Endodermal cell (in vitro differentiated cells): ENCODE measurements around the gene YWHAE. TPM values are rescaled to one million over a fixed set of nuclear protein-coding genes. Genes with fewer than 3 reads are reported as not detected.
"Not testable (repeated sequence)": the region's sequence is repeated elsewhere in the genome, so short reads cannot be mapped to it uniquely, and the experiment has no call there.

ENCODE experiments used
- DNase-seq: peaks from one replicate; pipeline ENCODE4 v3.0.0-alpha.2; 2017
- H3K27ac ChIP-seq: 2 replicates; pipeline ENCODE4 v1.5.1; 2013; ENCODE audit warnings: mild to moderate bottlenecking, low read depth, low read length, moderate library complexity
- H3K27me3 ChIP-seq: 2 replicates; pipeline ENCODE4 v1.6.1; 2013; ENCODE audit warnings: mild to moderate bottlenecking, low read length, moderate library complexity; ENCODE audit not compliant: insufficient read depth, control insufficient read depth, poor library complexity, severe bottlenecking
- H3K36me3 ChIP-seq: 2 replicates; pipeline ENCODE4 v1.7.0; 2013; ENCODE audit warnings: mild to moderate bottlenecking, low read length, moderate library complexity; ENCODE audit not compliant: control insufficient read depth, insufficient read depth
- H3K4me1 ChIP-seq: one replicate; pipeline ENCODE4 v1.7.0; 2013; ENCODE audit warnings: low read length; ENCODE audit not compliant: control insufficient read depth, insufficient read depth
- H3K4me3 ChIP-seq: 2 replicates; pipeline ENCODE4 v1.5.1; 2013; ENCODE audit warnings: mild to moderate bottlenecking, low read length, moderate library complexity
- H3K9ac ChIP-seq: 2 replicates; pipeline ENCODE4 v1.6.1; 2013; ENCODE audit warnings: mild to moderate bottlenecking, low read length, moderate library complexity; ENCODE audit not compliant: poor library complexity, severe bottlenecking; ENCODE audit errors: extremely low read depth
- H3K9me3 ChIP-seq: 2 replicates; pipeline ENCODE4 v1.6.1; 2013; ENCODE audit warnings: mild to moderate bottlenecking, low read length, moderate library complexity; ENCODE audit not compliant: control insufficient read depth
- H3K27ac Mint-ChIP-seq: 2 replicates; pipeline ENCODE4 v1.8.0; 2020; ENCODE audit warnings: mixed read lengths
- H3K27me3 Mint-ChIP-seq: 2 replicates; pipeline ENCODE4 v1.8.0; 2021; ENCODE audit warnings: mild to moderate bottlenecking, mixed read lengths; ENCODE audit not compliant: insufficient read depth
- H3K36me3 Mint-ChIP-seq: 2 replicates; pipeline ENCODE4 v1.8.0; 2020; ENCODE audit warnings: low read depth, mixed read lengths
- H3K4me1 Mint-ChIP-seq: 2 replicates; pipeline ENCODE4 v1.8.0; 2020; ENCODE audit warnings: mixed read lengths
- H3K4me3 Mint-ChIP-seq: 2 replicates; pipeline ENCODE4 v1.8.0; 2020; ENCODE audit warnings: mild to moderate bottlenecking, moderate library complexity, mixed read lengths
- H3K9me3 Mint-ChIP-seq: 2 replicates; pipeline ENCODE4 v1.8.0; 2020; ENCODE audit warnings: mild to moderate bottlenecking, mixed read lengths
- WGBS, 2 experiments: methylation state at CpG; one replicate each; pipeline versions ENCODE4 v1.1.5 to v1.1.7; 2013; ENCODE audit warnings: missing lambda C conversion rate in 2 of 2, mixed read lengths in 1 of 2; ENCODE audit not compliant: insufficient coverage in 1 of 2, insufficient read length in 1 of 2; 5-methylcytosine and 5-hydroxymethylcytosine counted together
- total RNA-seq, 2 donors: library from RNA; stranded (reverse); fragmentation: NEBNext Ultra II Directional in 1 of 2; extraction: Animal tissue kit (Norgen Biotek cat#: 25700) in 1 of 2; gene quantifications; 2 replicates in 1 of 2; 3 replicates in 1 of 2; pipeline ENCODE4 v1.2.1, GENCODE V29; 2021
- TF ChIP-seq, protein P1 (sequence below): fragments of 200-600 bp; sonication (generic); conservative IDR thresholded peaks from 2 replicates; pipeline ENCODE4 v1.5.0; 2021; ENCODE audit warnings: antibody characterized with exemption, mild to moderate bottlenecking

The YWHAE gene
- total RNA-seq, 2 donors from 2014 or later = 1,225 to 1,349 TPM

DNA sequence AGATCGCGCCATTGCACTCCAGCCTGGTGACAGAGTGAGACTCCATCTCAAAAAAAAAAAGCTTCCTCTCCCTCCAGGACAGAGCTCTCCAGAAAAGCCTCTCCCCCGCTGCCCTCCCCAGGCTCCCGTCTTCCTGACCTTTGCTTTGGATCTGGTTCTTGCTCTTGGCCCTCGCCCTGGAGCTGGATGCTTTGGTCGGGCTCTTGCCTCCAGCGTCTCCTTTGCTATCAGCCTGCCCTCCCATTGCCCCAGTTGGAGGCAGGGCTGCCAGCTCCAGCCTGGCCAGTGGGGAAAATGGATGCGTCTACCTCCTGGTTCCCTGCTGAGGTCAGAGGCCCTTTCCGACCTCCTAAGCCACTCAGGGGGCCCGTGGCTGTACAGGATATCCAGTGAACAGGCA, 84.6 kb downstream of the YWHAE start:
- Mint-ChIP-seq H3K4me1 (peaks cover 5% of the 10 kb centered on the region), H3K27ac (no peak overlapping the region), H3K27me3 (peaks cover 8% of the 10 kb centered on the region), H3K4me3 (no peak overlapping the region), H3K36me3 (no peaks in the 10 kb centered on the region), H3K9me3 (no peaks in the 10 kb centered on the region)
- H3K27ac ChIP-seq = no peak overlapping the region
- TF ChIP-seq, protein P1, sequence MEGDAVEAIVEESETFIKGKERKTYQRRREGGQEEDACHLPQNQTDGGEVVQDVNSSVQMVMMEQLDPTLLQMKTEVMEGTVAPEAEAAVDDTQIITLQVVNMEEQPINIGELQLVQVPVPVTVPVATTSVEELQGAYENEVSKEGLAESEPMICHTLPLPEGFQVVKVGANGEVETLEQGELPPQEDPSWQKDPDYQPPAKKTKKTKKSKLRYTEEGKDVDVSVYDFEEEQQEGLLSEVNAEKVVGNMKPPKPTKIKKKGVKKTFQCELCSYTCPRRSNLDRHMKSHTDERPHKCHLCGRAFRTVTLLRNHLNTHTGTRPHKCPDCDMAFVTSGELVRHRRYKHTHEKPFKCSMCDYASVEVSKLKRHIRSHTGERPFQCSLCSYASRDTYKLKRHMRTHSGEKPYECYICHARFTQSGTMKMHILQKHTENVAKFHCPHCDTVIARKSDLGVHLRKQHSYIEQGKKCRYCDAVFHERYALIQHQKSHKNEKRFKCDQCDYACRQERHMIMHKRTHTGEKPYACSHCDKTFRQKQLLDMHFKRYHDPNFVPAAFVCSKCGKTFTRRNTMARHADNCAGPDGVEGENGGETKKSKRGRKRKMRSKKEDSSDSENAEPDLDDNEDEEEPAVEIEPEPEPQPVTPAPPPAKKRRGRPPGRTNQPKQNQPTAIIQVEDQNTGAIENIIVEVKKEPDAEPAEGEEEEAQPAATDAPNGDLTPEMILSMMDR = no peak
- H3K36me3 ChIP-seq = no peaks in the 10 kb centered on the region
- WGBS, 2 experiments = 78 to 85% methylated on average over 4 to 10 of the region's 10 CpGs
- H3K4me3 ChIP-seq = no peak overlapping the region
- H3K9me3 ChIP-seq = no peaks in the 10 kb centered on the region
- H3K4me1 ChIP-seq = no peaks in the 10 kb centered on the region
- H3K27me3 ChIP-seq = peaks cover 15% of the 10 kb centered on the region
- no peak for DNase-seq
- H3K9ac ChIP-seq = no peak overlapping the region

DNA sequence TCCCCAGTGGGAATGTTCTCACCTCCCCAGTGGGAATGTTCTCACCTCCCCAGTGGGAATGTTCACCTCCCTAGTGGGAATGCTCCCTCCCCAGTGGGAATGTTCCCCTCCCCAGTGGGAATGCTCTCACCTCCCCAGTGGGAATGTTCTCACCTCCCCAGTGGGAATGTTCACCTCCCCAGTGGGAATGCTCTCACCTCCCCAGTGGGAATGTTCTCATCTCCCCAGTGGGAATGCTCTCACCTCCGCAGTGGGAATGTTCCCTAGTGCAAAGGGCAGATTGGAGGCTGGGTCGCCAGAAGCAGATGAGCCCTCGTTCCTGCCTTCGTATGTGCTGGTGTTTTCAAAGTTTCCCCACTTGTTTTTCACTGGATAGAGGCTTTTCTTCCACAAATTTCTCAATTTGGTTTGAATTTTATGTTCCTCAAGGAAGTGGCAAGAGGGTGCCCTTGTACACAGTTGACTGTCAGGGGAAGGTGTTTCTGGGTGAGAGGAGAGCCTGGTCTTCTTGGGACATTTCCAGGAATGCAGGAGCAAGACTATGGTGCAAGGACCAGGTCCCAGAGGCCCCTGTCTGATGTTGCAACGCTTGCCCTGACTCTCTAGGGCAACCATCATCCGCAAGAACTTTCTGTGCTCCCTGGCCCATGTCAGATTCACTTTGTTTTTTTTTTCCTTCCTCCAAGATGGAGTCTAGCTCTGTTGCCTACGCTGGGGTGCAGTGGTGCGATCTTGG, 86.6 kb downstream of the YWHAE start:
- peaks cover 15% of the 10 kb centered on the region for H3K27me3 ChIP-seq
- Mint-ChIP-seq H3K27ac (no peak overlapping the region), H3K9me3 (no peaks in the 10 kb centered on the region), H3K4me1 (peaks cover 5% of the 10 kb centered on the region), H3K4me3 (no peak overlapping the region), H3K36me3 (no peaks in the 10 kb centered on the region), H3K27me3 (peaks cover 4% of the 10 kb centered on the region)
- H3K36me3 ChIP-seq = no peaks in the 10 kb centered on the region
- TF ChIP-seq, protein P1 = no peak
- no peak overlapping the region for H3K27ac ChIP-seq
- no peaks in the 10 kb centered on the region for H3K4me1 ChIP-seq
- no peak overlapping the region for H3K4me3 ChIP-seq
- DNase-seq = no peak
- 87 to 92% methylated on average over 7 to 8 of the region's 8 CpGs for WGBS, 2 experiments
- H3K9me3 ChIP-seq = no peaks in the 10 kb centered on the region
- H3K9ac ChIP-seq = no peak overlapping the region

DNA sequence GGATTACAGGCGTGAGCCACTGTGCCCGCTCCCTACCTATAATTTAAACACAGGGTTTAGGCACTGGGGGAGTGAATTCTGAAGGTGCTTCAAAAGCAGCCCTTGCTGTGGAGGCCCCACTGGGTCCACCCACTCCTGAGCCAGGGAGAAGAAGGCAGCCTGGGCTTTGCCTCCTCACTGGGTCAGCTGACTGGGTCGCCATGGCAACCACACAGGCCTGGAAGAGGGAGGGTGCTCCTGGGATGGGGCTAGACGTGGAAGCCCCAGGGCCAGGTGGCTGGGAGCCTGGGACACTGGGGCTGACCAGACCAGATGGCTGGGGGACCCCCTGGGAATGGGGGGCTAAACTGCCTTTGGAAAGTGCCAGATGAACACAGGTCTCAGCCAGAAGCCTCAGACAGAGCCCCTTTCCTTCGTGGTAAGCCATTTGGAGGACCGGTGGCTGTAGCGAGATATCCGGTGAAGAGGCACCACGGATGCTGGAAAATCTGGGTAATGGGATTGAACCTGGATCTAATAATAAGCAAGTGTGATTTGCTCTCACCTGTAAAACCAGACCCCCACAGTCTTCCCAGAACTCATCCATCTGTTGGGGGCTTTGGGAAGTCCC, 87.7 kb downstream of the YWHAE start:
- H3K9me3 Mint-ChIP-seq = no peaks in the 10 kb centered on the region
- H3K4me1 Mint-ChIP-seq = peaks cover 5% of the 10 kb centered on the region
- TF ChIP-seq, protein P1 = no peak
- peaks cover 10% of the 10 kb centered on the region for H3K27me3 Mint-ChIP-seq
- H3K27ac ChIP-seq = no peak overlapping the region
- H3K4me3 ChIP-seq = no peak overlapping the region
- no peaks in the 10 kb centered on the region for H3K36me3 ChIP-seq
- H3K4me1 ChIP-seq = no peaks in the 10 kb centered on the region
- DNase-seq = peak; percentile 91
- no peak overlapping the region for H3K27ac Mint-ChIP-seq
- no peaks in the 10 kb centered on the region for H3K36me3 Mint-ChIP-seq
- peaks cover 21% of the 10 kb centered on the region for H3K27me3 ChIP-seq
- no peak overlapping the region for H3K9ac ChIP-seq
- H3K9me3 ChIP-seq = no peaks in the 10 kb centered on the region
- WGBS, 2 experiments = 41 to 65% methylated on average over 5 to 8 of the region's 9 CpGs
- H3K4me3 Mint-ChIP-seq = no peak overlapping the region

DNA sequence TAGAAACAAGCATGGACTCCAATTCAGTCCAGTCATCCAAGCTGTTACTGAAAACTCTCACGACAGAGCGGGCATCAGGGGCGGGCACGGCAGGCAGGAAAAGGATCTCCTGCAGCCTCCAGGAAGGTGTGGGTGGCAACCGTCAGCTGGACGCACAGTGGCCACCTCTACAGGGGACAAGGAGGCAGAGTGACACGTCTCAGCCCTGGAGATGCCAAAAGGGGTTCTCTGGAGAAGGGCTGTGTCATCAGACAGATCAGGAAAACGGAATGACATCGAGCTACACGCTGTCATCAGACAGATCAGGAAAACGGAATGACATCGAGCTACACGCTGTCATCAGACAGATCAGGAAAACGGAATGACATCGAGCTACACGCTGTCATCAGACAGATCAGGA, 92.2 kb downstream of the YWHAE start:
- H3K27me3 ChIP-seq = peaks cover 21% of the 10 kb centered on the region
- 84 to 88% methylated on average over 7 to 9 of the region's 16 CpGs for WGBS, 2 experiments
- H3K9ac ChIP-seq, H3K4me3 Mint-ChIP-seq, H3K36me3 Mint-ChIP-seq, H3K27ac Mint-ChIP-seq, H3K4me3 ChIP-seq, H3K9me3 Mint-ChIP-seq, H3K36me3 ChIP-seq, H3K4me1 Mint-ChIP-seq, H3K27ac ChIP-seq, DNase-seq, H3K9me3 ChIP-seq, H3K4me1 ChIP-seq: not testable (repeated sequence)
- H3K27me3 Mint-ChIP-seq = peaks cover 13% of the 10 kb centered on the region
